Measurements from ENCODE around the gene C3orf52.

The C3orf52 gene

DNA sequence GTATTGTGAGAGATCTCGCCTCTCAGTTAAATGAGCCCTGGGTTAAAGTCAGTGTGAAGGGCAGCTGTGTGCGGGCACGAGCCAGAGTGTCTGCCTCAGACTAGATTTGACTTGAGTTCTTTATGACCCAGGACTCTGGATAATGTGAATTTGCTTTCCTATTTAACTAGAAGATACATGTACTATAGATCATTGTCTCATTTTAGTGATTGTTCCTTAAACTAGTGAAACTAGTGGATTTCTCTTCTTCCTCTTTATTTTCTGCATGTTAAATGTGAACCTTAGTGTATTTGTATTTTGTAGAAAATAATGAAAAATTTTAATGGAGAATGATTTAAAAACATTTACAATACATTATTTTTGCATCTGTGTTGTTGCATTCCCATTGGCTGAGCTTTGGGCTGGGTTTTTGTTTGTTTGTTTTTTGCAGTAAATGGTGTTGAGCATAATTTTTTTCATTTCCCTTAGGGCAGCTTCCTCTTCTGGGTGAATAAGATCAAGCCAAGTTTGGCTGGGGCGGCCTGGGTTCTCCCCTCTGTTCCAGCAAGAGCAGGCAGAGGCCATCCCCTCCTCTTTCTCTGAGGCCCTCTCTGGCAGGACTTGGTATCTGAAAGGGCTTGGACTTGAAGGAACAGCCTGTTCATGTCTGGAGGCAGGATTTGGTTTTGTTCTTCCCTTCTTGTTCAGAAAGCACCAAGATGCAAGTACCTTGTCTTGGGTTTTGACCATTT is 31.8 kb downstream of the C3orf52 start:
- in situ Hi-C loops (cut with HindIII; ENCODE audit: low sequenced_read_pairs) = no loop called here

DNA sequence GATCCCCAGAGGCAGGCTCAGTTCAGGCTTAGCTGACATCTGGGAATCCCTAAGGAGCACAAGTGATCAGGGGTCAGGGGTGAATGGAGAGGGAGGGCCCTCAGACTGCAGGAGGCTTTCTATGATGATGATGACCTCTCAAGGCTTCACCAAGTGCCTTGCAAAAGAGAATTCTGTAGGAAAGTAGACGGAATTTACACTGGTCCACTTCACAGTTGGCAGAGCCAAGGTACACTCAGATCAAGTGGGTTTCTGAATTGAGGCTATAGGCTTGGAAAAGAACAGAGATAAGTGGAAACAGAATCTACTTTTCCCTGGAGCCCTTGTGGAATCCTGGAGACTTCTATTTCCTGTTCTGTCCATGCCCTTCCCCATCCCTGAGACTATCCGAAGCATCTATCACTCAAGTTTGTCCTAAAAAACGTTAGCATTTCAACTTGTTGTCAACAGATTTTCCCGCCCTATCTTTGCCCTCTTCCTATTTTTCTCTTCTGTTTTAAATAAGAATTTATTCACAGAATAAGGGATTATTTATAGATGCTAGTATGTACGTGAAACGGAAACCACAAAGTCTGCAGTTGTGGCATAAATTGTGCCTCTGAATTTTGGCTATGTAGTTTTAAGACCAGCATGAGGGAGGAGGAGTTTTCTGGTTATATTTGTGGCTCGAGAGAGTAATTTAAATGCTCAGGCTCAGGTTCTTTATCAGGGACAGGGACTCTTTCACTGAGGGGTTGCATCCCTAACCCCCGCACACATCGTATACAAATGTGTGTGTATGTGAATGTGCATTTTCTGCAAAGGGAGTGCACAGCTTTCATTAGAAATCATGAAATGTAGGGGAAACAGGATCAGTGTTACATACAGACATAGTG is 34.0 kb downstream of the C3orf52 start:
- in situ Hi-C loops (cut with HindIII; ENCODE audit: low sequenced_read_pairs) = no loop called here

DNA sequence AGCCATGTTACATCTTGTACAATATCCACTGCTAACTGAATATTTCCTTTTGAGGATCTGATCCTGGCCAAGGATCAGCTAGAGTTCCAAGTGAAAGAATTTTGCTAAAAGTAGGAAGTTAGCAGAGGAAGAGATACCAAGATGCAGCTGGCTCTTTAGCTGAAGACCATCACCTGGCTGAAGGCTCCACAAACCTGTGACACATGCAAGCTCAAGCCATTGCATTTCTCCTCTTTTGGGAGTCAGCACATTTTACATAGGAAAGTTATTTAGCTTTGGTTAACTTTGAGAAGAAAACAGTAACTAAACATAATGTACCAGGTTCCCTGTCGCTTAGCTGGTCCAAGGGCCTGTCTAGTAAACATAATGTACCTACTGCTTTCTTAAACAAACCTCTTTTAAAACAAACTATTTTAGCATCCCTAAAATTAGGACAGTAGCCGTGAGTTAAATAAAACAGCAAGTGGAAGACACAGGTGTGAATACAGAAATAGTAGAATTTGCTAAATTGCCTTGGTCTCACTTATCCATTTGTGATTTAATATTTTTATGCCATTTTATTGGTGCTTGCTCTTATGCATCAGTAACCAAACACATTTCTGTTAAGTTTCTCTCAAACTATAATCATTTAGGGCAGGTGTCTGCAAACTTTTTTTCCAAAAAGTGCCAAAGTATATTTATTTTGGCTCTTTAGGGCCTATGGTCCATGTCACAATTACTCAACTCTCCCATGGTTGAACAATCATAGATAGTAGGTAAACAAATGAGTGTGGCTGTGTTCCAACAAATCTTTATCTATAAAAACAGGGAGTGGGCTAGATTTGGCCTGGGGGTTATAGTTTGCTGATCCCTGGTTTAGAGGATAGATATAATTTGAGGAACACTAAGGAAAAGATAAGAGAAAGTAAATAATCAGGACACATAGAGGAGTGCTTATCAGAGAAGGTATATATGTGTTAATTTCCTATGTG is 35.7 kb downstream of the C3orf52 start:
- in situ Hi-C loops (cut with HindIII; ENCODE audit: low sequenced_read_pairs) = no loop called here

DNA sequence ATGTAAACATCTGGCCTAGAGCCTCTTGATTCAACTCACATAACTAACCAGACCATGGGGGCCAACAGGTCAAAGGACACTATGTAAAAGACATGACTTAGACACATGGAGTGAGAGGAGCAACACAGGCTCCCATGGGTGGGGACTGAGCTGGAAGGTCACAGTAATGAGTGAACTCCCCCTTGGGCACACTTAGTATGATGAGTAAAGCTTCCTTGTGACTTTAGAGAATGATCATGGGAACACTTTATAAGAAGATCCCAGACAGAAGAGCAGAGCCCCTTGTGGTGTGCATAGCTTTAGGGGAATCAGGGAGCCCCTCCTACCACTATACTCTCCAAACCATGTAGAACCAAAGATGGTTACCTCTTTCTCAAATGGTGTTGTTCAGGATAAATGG is 36.7 kb downstream of the C3orf52 start:
- in situ Hi-C loops (cut with HindIII; ENCODE audit: low sequenced_read_pairs) = no loop called here

DNA sequence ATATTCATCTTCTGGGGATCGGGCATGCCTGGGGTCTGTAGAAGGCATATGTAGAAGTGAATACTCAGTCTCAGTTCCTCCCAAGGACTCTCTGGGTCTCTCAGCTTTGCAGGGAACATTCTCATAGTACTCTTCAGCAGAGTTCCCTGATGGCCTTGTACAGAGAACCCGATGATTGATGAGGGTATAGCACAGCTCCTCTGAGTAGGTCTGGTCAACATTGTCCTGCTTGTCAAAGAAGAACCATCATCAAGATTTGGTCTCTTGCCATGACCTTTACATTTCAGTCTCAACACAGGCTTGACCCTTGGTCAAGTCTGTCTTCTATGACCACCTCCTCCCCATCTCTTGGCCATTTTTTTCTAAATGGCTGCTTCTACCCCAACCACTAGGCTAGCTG is 37.4 kb downstream of the C3orf52 start:
- in situ Hi-C loops (cut with HindIII; ENCODE audit: low sequenced_read_pairs) = no loop called here

DNA sequence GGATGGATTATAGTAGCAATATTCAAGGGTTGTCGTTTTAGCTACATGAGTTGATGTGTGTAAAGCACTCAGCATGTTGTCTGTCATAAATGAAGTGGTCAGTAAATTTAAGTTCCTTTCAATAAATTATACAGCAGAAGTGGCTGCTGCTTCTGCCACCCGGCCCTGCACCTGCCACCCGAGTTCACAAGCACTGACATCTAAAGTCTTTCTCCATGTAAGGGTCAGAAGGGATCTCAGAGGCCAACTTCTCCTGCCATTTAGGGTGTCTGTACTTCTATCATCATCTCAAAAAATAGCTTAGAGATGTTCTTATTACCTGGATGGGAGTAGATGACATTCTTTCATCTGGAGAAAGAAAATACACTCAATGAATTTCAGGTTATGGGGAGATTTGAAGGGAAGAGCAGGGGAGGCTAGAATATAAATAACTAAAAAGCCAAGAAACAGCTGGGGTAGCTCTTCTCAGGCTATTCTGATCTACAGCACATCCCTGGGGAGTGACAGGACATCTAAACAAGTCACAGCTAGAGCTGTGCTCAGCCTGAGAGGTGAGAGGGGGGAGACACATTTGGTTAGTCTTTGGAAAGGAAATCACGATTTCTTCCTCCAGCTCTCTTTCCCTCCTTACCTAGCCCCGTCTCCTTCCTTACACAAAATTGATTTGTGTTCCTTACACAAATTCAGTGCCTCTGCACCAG is 38.9 kb downstream of the C3orf52 start:
- in situ Hi-C loops (cut with HindIII; ENCODE audit: low sequenced_read_pairs) = loop anchor here (25.0 kb wide), 1 partner anchor 387 kb away; no protein-coding TSS in a partner anchor

DNA sequence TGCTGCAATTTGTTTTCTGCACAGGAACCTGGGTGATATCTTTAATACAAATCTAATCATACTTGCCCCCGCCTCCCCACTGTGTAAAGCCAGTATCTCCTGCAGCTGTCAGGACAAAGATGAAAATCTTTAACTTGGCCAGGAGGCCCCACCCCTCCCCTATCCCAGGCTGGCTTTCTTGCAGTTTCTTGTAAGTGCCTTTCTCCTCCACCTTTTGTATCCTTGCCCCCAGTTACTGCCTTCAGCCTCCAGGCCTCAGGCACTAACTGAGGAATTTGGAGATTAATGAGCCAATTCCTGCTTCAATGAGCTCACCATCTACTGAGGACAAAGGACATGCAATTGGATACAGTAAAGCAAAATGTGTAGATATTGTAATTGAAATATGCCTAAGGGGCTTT is 40.3 kb downstream of the C3orf52 start:
- in situ Hi-C loops (cut with HindIII; ENCODE audit: low sequenced_read_pairs) = loop anchor here (25.0 kb wide), 1 partner anchor 386 kb away; no protein-coding TSS in a partner anchor

DNA sequence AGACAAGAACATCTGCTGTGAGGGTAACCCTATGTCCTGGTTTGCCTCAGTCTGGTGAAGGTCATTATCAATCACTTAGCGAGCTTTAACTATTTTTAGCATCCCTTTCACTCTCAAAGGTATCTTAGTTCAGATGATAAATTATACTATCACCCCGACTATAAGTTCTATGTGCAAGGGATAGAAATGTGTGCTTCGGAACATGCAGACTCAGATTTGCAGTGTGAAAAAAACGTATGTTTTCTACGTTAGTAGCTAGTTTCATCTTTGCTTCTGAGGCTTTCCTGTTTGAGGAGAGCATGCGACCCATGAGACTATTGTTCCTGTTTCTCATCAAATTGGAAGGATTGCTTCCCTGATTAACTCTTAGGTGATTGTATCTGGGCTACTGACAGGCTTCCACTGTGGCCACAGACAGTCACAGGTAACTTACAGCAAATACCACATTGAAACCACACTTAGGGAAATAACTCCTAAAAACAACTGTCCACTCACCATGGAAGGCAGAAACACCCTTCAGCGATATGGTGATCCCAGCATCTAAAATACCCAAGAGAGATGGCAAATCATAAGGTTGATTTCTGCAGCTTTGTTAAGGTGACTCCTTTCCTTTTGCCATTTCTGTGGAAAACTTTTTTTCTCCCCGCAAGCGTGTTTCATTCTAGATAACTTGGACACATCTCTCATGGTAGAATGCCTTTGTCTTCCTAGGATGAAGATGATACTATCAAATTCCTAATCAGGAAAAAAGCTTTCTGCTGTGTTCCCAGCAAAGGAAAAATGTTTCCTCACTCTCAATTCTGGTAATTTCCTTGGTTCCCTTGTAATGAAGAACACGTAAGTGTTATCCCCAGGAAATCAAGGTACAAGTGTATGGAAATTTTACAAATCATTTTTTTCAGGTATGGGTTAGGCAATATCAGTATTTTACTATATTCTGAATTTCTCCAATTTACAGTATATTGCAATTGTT is 41.6 kb downstream of the C3orf52 start:
- in situ Hi-C loops (cut with HindIII; ENCODE audit: low sequenced_read_pairs) = loop anchor here (25.0 kb wide), 1 partner anchor 384 kb away; no protein-coding TSS in a partner anchor

DNA sequence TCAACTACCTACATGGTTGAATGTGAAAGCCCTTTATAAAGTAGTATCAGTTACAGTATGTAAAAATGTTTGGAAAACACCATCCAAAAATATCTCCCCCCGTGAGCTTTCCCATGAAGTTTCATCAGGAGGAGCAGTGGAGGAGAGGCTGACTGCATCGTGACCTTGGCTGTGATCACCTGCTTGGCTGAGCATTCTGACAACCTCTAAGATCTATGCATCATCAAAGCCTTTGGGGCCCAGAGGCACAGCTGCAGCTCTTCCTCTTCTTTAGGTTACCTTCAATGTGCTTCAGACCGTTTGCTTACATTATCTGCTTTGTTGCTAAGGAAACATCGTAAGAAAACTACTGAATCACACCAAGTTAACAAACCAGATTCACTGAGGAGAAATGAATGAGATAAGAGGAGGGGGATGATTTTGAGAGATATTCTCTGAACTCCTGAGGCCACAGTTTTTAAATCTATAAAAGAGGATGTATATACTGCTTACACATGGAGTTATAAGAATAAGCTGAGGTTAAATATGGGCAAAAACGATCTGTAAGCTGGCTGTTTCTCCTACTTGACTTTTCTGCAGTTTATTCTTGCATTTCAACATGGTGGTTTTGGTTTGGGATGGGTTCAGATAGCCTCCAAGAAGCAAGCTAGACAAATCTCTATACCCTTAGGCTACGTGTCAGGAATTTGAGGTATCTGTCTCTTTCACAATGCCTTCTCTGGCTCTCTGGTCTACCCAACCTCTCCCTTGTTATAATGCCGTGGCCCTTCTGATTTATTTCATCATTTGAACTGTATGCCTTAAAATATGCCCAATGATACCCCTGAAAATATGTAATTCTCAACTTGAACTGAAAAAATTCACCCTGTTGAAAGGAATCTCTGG is 42.9 kb downstream of the C3orf52 start:
- in situ Hi-C loops (cut with HindIII; ENCODE audit: low sequenced_read_pairs) = loop anchor here (25.0 kb wide), 1 partner anchor 383 kb away; no protein-coding TSS in a partner anchor

DNA sequence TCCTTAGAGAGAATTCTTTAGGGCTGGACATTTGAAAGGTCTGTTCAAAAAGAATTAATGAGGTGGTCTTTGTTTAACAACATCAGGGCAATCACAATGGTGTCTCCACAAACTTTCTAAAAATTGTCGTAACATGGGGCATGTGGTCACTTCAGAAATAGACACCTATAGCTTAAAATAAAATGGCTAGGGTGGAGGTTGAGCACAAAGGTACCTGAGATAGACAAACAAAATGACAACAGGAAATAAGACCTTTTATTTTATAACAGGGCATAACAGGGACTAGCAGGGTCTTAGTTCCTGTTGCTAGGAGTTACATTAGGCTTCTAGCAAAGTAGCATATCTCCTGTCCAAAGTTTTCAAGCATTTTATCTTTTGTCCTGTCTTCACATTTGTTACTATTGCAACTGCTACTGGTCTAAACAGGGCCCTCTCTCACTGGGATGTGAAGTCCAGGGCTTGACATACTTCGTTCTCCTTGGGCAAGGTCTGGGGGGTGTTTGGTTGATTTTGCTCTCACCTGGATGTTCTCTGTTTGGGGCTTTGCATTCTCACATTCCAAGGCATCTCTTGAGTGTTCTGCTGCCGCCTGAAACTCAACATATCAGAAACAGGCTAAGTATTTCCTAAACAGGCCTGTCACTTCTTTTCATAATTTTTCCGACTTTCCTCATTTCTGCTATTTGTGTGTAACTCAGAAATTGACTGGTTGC is 43.9 kb downstream of the C3orf52 start:
- in situ Hi-C loops (cut with HindIII; ENCODE audit: low sequenced_read_pairs) = loop anchor here (25.0 kb wide), 1 partner anchor 382 kb away; no protein-coding TSS in a partner anchor

DNA sequence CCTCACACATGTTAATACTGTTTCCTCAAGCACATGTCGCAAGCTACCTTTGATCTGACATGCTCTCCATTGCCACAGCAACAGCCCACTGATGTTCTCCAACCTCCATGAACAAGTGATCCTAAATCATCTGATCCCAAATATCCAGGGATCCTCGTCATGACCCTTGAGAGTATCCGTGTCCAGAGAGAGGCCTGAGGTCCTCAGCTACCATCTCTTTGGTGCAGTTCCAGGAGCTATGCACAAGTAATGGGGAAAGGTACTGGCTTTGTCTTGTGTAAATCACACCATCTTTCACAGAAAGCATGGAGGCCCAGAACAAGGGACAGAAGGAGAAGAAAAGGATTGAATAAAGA is 44.4 kb downstream of the C3orf52 start:
- in situ Hi-C loops (cut with HindIII; ENCODE audit: low sequenced_read_pairs) = loop anchor here (25.0 kb wide), 1 partner anchor 382 kb away; no protein-coding TSS in a partner anchor

DNA sequence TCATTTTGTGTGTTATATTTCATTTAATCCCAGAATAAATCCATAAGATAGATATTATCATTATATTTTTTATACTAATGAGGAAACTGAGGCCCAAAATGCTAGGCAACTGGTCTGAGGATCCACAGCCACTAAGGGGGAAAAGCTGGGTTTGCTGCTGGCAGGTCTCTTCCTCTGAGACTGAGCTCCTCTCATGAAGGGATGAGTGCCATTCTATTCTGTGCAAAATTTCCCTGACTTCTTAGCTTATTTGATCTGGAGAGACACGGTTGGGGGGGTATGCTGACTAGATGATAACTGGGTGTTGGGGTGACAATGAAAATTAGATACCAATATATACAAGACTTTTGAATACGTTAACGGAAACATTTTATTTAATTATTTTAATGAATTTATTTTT is 44.9 kb downstream of the C3orf52 start:
- in situ Hi-C loops (cut with HindIII; ENCODE audit: low sequenced_read_pairs) = loop anchor here (25.0 kb wide), 1 partner anchor 381 kb away; no protein-coding TSS in a partner anchor

DNA sequence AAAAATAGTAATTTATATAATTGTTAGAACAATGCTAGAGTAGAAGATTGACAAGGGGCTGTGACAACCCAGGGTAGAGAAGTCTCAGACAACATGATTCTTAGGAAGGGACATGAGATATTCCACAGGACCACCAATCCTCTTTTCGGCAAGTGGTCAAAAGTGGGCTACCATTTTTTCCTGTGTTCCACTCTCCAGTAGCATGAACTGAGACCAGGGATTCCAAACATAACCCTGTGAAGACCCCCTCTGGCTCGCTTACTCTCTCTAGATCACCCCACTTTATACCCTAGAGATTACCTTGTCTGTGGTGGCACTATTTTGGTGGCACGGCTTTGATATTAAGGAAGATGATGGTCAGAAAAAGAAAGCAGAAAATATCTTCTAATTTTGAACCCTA is 45.9 kb downstream of the C3orf52 start:
- in situ Hi-C loops (cut with HindIII; ENCODE audit: low sequenced_read_pairs) = loop anchor here (25.0 kb wide), 1 partner anchor 380 kb away; no protein-coding TSS in a partner anchor

DNA sequence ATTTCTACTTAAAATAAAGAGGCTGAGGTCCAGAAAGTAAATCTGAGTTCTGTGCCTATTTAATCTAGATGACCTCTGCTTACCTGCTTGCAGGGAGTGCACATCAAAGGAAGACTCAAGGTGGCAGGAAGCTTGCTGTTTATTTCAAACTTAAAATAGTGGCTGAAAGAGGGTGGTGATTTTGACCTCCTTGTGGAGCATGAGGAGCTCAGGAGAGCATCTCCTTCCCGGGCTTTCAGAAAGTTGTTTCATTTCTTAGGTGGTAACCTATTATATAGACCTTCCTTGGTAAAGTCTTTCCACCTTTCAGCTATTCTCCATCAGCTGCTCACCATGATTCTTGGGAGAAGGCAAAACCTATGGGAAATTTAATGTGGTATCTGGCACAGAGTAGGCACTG is 46.4 kb downstream of the C3orf52 start:
- in situ Hi-C loops (cut with HindIII; ENCODE audit: low sequenced_read_pairs) = loop anchor here (25.0 kb wide), 1 partner anchor 380 kb away; no protein-coding TSS in a partner anchor

DNA sequence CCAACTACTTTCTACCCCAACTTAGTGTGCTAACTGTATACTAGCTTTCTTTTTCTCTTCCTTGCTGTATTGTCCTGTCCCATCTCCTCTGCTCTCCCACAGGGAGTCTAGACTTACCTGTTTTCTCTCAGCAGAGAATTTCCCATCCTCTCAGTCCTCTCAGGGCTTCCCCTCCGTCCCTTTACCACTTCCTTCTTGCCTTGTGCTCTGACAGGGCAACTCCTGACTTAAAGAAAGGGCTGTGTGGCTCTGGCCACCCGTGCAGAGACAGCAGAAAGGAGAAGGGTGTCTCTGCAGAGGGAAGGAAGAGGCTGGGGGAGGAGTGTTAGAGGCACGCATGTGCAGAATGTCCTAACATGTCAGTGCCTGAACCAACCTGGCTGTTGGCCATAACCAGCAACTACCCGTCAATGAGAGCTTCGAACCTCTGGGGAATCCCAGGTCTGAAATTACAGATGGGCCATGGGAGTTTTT is 46.8 kb downstream of the C3orf52 start, which contains the start of gene GCSAM:
Gene GCSAM, minus strand, starts transcription at position 274 of the 474 bp plus-strand sequence. Its CDS starts 128 bp downstream, at position 146.
- in situ Hi-C loops (cut with HindIII; ENCODE audit: low sequenced_read_pairs) = loop anchor here (25.0 kb wide), 1 partner anchor 379 kb away; no protein-coding TSS in a partner anchor

DNA sequence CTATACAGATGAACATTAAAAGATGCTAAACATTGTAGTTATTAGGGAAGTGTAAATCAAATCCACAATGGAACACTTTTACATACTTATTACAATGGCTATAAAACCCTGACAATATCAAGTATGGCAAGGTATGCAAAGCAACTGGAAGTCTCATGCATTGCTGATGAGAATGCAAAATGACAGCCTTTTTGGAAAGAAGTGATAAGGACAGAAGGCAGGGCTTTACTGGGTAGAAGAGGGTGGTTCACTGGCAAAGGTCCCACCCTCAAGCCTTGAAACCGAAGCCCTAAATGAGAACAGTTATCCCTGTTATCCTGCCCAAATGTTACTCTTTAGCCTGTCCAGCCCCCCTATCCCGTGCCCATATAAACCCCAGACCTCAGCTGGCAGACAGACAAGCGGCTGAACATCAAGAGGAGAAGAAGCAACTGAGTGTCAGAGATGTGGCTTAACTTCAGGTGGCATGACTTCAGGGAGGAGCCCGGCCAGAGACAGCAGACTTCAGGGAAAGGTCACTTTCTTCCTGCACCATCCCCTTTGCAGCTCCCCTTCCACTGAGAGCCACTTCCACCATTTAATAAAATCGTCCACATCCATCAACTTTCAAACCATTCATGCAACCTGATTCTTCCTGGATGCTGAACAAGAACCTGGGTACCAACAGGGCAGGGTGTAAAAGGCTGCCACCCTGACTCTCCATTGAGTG is 47.6 kb downstream of the C3orf52 start:
- in situ Hi-C loops (cut with HindIII; ENCODE audit: low sequenced_read_pairs) = loop anchor here (25.0 kb wide), 1 partner anchor 379 kb away; no protein-coding TSS in a partner anchor

Data from DLD1 (cell line).